WTC11 (cell line): ENCODE data around the gene HBEGF. TPM values are rescaled to one million over a fixed set of nuclear protein-coding genes. Genes with fewer than 3 reads are reported as not detected.

ENCODE experiments used
- ATAC-seq: fragments of 200-7000 bp; cut with Tn5 transposase; 2 replicates; pipeline ENCODE4 v1.10.0; 2021; ENCODE audit warnings: mild to moderate bottlenecking, moderate library complexity
- CTCF ChIA-PET: fragments of 300-600 bp; sonication (Branson Sonifier 250); formaldehyde crosslinking; loops from one replicate; lab custom pipeline; 2021; ENCODE audit warnings: antibody characterized with exemption; lab: Charles Lee
- POLR2A ChIA-PET: fragments of 350-600 bp; sonication (Branson Sonifier 250); formaldehyde crosslinking; loops from one replicate; lab custom pipeline; 2021; ENCODE audit warnings: antibody characterized with exemption; lab: Charles Lee
- DNase-seq: peaks from one replicate; pipeline ENCODE4 v3.0.0; 2021; ENCODE audit warnings: low spot score
- H3K27ac Mint-ChIP-seq: 2 replicates; pipeline ENCODE4 v1.8.0; 2021; ENCODE audit warnings: mixed read lengths
- H3K27me3 Mint-ChIP-seq: 2 replicates; pipeline ENCODE4 v1.8.0; 2021; ENCODE audit warnings: low read depth, mild to moderate bottlenecking, moderate library complexity, mixed read lengths
- H3K36me3 Mint-ChIP-seq: 2 replicates; pipeline ENCODE4 v1.8.0; 2021; ENCODE audit warnings: mixed read lengths
- H3K4me1 Mint-ChIP-seq: 2 replicates; pipeline ENCODE4 v1.8.0; 2022; ENCODE audit warnings: mixed read lengths
- H3K4me3 Mint-ChIP-seq: 2 replicates; pipeline ENCODE4 v1.8.0; 2021; ENCODE audit warnings: mild to moderate bottlenecking, moderate library complexity, mixed read lengths
- H3K9me3 Mint-ChIP-seq: 2 replicates; pipeline ENCODE4 v1.8.0; 2021; ENCODE audit warnings: mixed read lengths
- CREM ChIP-seq: sonication (generic); formaldehyde crosslinking; IDR thresholded peaks from 2 replicates; pipeline ENCODE4 v1.8.1; 2022; ENCODE audit warnings: mild to moderate bottlenecking, missing genetic modification reagents, moderate library complexity
- ETV6 ChIP-seq: sonication (generic); formaldehyde crosslinking; IDR thresholded peaks from 2 replicates; pipeline ENCODE4 v1.8.1; 2022; ENCODE audit warnings: mild to moderate bottlenecking, missing genetic modification reagents
- FOXJ3 ChIP-seq: sonication (generic); formaldehyde crosslinking; IDR thresholded peaks from 2 replicates; pipeline ENCODE4 v1.9.0; 2021; ENCODE audit warnings: missing genetic modification reagents, mild to moderate bottlenecking, borderline replicate concordance
- GABPB1 ChIP-seq: sonication (generic); formaldehyde crosslinking; IDR thresholded peaks from 2 replicates; pipeline ENCODE4 v1.8.1; 2023; ENCODE audit warnings: mild to moderate bottlenecking, missing genetic modification reagents
- MLX ChIP-seq: sonication (generic); formaldehyde crosslinking; IDR thresholded peaks from 2 replicates; pipeline ENCODE4 v1.8.1; 2023; ENCODE audit warnings: mild to moderate bottlenecking, missing genetic modification reagents, moderate library complexity
- TEAD4 ChIP-seq: sonication (generic); formaldehyde crosslinking; IDR thresholded peaks from 2 replicates; pipeline ENCODE4 v1.8.0; 2022; ENCODE audit warnings: mild to moderate bottlenecking, missing genetic modification reagents
- ZNF532 ChIP-seq: fragments of 250-450 bp; sonication (Bioruptor Pico); IDR thresholded peaks from 2 replicates; pipeline ENCODE4 v1.9.0; 2021; ENCODE audit warnings: mild to moderate bottlenecking, borderline replicate concordance
- ZNF671 ChIP-seq: fragments of 250-450 bp; sonication (Bioruptor Pico); IDR thresholded peaks from 2 replicates; pipeline ENCODE4 v1.8.0; 2021; ENCODE audit warnings: mild to moderate bottlenecking
- total RNA-seq: library from RNA; stranded (reverse); gene quantifications from 3 replicates; pipeline ENCODE4 v1.2.3, GENCODE V29; 2021
- TF ChIP-seq, protein P1 (sequence below): sonication (generic); formaldehyde crosslinking; IDR thresholded peaks from 2 replicates; pipeline ENCODE4 v1.8.1; 2022; ENCODE audit warnings: mild to moderate bottlenecking, moderate library complexity, missing genetic modification reagents
- TF ChIP-seq, protein P2 (sequence below): sonication (generic); formaldehyde crosslinking; conservative IDR thresholded peaks from 2 replicates; pipeline ENCODE4 v1.8.1; 2022; ENCODE audit warnings: mild to moderate bottlenecking, missing genetic modification reagents
- TF ChIP-seq, protein P3 (sequence below): sonication (generic); formaldehyde crosslinking; IDR thresholded peaks from 2 replicates; pipeline ENCODE4 v1.8.1; 2023; ENCODE audit warnings: mild to moderate bottlenecking, missing genetic modification reagents
- TF ChIP-seq, protein P4 (sequence below): fragments of 250-450 bp; sonication (Bioruptor Pico); IDR thresholded peaks from 2 replicates; pipeline ENCODE4 v1.9.0; 2021; ENCODE audit warnings: mild to moderate bottlenecking
- TF ChIP-seq, protein P5 (sequence below): sonication (generic); formaldehyde crosslinking; IDR thresholded peaks from 2 replicates; pipeline ENCODE4 v1.8.1; 2022; ENCODE audit warnings: low read depth, mild to moderate bottlenecking, moderate library complexity, missing genetic modification reagents, borderline replicate concordance

The HBEGF gene
- total RNA-seq, 1 experiment from 2014 or later, result 4.0 TPM

DNA sequence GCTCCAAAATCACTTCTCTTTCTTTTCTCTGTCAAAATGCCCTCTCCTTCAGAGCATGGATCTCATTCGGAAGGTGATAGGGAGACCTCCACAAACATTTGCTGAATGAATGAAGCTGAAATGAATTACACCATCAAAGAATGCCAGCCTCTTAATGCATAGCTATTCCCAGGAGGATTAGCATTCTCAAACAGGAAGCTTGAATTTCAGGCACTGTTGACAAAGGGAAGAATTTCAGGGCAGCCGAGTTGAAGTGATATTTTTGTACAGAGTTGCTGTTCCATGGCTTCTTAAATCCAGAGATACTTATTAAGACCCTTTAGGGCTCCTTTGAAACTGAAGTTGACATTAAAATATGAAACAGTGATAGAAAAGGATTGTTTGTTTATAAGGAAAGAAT lies 18.8 kb downstream of the HBEGF start:
- Mint-ChIP-seq H3K36me3 (no peaks in the 10 kb centered on the region), H3K4me3 (no peak overlapping the region)
- no peak for TF ChIP-seq ZNF671 (CRISPR knock-in tag)
- TF ChIP-seq GABPB1, result no peak
- TF ChIP-seq, protein P1, sequence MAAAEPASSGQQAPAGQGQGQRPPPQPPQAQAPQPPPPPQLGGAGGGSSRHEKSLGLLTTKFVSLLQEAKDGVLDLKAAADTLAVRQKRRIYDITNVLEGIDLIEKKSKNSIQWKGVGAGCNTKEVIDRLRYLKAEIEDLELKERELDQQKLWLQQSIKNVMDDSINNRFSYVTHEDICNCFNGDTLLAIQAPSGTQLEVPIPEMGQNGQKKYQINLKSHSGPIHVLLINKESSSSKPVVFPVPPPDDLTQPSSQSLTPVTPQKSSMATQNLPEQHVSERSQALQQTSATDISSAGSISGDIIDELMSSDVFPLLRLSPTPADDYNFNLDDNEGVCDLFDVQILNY (CRISPR knock-in tag), result no peak
- TF ChIP-seq ZNF532, result no peak
- no peak for TF ChIP-seq ETV6 (CRISPR knock-in tag)
- no peak for TF ChIP-seq FOXJ3
- TF ChIP-seq CREM (CRISPR knock-in tag), result no peak
- TF ChIP-seq, protein P2, sequence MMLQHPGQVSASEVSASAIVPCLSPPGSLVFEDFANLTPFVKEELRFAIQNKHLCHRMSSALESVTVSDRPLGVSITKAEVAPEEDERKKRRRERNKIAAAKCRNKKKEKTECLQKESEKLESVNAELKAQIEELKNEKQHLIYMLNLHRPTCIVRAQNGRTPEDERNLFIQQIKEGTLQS (CRISPR knock-in tag), result no peak
- TF ChIP-seq, protein P3, sequence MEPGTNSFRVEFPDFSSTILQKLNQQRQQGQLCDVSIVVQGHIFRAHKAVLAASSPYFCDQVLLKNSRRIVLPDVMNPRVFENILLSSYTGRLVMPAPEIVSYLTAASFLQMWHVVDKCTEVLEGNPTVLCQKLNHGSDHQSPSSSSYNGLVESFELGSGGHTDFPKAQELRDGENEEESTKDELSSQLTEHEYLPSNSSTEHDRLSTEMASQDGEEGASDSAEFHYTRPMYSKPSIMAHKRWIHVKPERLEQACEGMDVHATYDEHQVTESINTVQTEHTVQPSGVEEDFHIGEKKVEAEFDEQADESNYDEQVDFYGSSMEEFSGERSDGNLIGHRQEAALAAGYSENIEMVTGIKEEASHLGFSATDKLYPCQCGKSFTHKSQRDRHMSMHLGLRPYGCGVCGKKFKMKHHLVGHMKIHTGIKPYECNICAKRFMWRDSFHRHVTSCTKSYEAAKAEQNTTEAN (CRISPR knock-in tag), result no peak
- TF ChIP-seq, protein P4, sequence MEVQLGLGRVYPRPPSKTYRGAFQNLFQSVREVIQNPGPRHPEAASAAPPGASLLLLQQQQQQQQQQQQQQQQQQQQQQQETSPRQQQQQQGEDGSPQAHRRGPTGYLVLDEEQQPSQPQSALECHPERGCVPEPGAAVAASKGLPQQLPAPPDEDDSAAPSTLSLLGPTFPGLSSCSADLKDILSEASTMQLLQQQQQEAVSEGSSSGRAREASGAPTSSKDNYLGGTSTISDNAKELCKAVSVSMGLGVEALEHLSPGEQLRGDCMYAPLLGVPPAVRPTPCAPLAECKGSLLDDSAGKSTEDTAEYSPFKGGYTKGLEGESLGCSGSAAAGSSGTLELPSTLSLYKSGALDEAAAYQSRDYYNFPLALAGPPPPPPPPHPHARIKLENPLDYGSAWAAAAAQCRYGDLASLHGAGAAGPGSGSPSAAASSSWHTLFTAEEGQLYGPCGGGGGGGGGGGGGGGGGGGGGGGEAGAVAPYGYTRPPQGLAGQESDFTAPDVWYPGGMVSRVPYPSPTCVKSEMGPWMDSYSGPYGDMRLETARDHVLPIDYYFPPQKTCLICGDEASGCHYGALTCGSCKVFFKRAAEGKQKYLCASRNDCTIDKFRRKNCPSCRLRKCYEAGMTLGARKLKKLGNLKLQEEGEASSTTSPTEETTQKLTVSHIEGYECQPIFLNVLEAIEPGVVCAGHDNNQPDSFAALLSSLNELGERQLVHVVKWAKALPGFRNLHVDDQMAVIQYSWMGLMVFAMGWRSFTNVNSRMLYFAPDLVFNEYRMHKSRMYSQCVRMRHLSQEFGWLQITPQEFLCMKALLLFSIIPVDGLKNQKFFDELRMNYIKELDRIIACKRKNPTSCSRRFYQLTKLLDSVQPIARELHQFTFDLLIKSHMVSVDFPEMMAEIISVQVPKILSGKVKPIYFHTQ (CRISPR knock-in tag), result no peak
- TF ChIP-seq TEAD4 (CRISPR knock-in tag), result no peak
- no peak for TF ChIP-seq MLX (CRISPR knock-in tag)
- TF ChIP-seq, protein P5, sequence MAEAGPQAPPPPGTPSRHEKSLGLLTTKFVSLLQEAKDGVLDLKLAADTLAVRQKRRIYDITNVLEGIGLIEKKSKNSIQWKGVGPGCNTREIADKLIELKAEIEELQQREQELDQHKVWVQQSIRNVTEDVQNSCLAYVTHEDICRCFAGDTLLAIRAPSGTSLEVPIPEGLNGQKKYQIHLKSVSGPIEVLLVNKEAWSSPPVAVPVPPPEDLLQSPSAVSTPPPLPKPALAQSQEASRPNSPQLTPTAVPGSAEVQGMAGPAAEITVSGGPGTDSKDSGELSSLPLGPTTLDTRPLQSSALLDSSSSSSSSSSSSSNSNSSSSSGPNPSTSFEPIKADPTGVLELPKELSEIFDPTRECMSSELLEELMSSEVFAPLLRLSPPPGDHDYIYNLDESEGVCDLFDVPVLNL (CRISPR knock-in tag), result no peak
- TF ChIP-seq, all 79 proteins: peak for 0
- H3K4me1 Mint-ChIP-seq, result peaks cover 19% of the 10 kb centered on the region
- ATAC-seq (peak; percentile 33), DNase-seq (no peak)
- ChIA-PET POLR2A (interaction anchor here (1.6 kb wide), 1 partner anchor 19 kb away, joined by 7 read pairs; the partner anchor contains the start of gene HBEGF), CTCF (interaction anchor here (0.6 to 7.6 kb wide), 10 partner anchors 9 to 284 kb away, joined by 3 to 79 read pairs (median 9); partner anchors contain the start of gene HBEGF)
- peak overlapping the region; percentile 29; the same call in 1 of the 2 replicates for H3K27ac Mint-ChIP-seq
- H3K27me3 Mint-ChIP-seq, result peaks cover 3% of the 10 kb centered on the region
- no peaks in the 10 kb centered on the region for H3K9me3 Mint-ChIP-seq
